ENCODE results near the gene DDX47. TPM values are rescaled to one million over a fixed set of nuclear protein-coding genes. Genes with fewer than 3 reads are reported as not detected.

The DDX47 gene
- total RNA-seq, 1 experiment from 2014 or later, result 192 TPM

GRCh38 chr12:12779007-12779406 is 34.1 kb upstream of the DDX47 start:
- TF ChIP-seq CTCF (conservative IDR thresholded peaks at IDR 0.05), result no peak
- no peak for TF ChIP-seq EZH2 (IDR thresholded peaks at IDR 0.05; ENCODE audit: low read depth)
- Histone ChIP-seq H4K20me1 (ENCODE audit: insufficient read depth) (no peaks in the 10 kb centered on the region), H3K9me2 (ENCODE audit: insufficient read depth) (no peaks in the 10 kb centered on the region), H3K27me3 (ENCODE audit: insufficient read depth, low read depth) (no peaks in the 10 kb centered on the region), H3K9me3 (ENCODE audit: insufficient read depth, low read depth) (no peaks in the 10 kb centered on the region), H3K27ac (peak overlapping the region; percentile 3; the same call in 1 of the 2 replicates), H3K4me1 (replicated peaks; ENCODE audit: insufficient read depth) (peaks cover 44% of the 10 kb centered on the region), H3K79me2 (ENCODE audit: low read depth) (no peaks in the 10 kb centered on the region), H3K4me3 (no peak overlapping the region), H3K36me3 (ENCODE audit: low read depth) (no peaks in the 10 kb centered on the region), H3K4me2 (peak overlapping the region; percentile 46), H2AFZ (no peak overlapping the region), H3F3A (ENCODE audit: insufficient read depth, low read depth) (peaks cover 29% of the 10 kb centered on the region)
- CTCF ChIA-PET, result interaction anchor here (1.2 kb wide), 1 partner anchor 33 kb away, joined by 3 read pairs; no protein-coding TSS in a partner anchor
- BruUV-seq (replicated peaks), result no TSS peak
- POLR2A ChIA-PET (ENCODE audit: unreplicated experiment), result interaction anchor here (0.6 to 1.1 kb wide), 10 partner anchors 21 to 1132 kb away, joined by 3 to 24 read pairs (median 6); partner anchors contain the start of gene GPRC5A
- intact Hi-C loops (cut with micrococcal nuclease; ENCODE audit: unreplicated experiment), result loop anchor here (2.0 kb wide), 2 partner anchors 20 to 54 kb away; no protein-coding TSS in a partner anchor
- no peak for DNase-seq

- H3K4me3 ChIP-seq, result no peak overlapping the region
Measured at GRCh38 chr12:12779529-12779928, 33.6 kb upstream of the DDX47 start.

GRCh38 chr12:12784116-12784515 is 29.0 kb upstream of the DDX47 start:
- POLR2A ChIA-PET (ENCODE audit: unreplicated experiment), result interaction anchor here (0.6 kb wide), 1 partner anchor 54 kb away, joined by 4 read pairs; no protein-coding TSS in a partner anchor
- CTCF ChIA-PET, result no interaction called here
- Histone ChIP-seq H2AFZ (no peak overlapping the region), H3K4me2 (no peak overlapping the region), H3K27me3 (ENCODE audit: insufficient read depth, low read depth) (no peaks in the 10 kb centered on the region), H3K4me3 (no peak overlapping the region), H3K36me3 (ENCODE audit: low read depth) (no peaks in the 10 kb centered on the region), H4K20me1 (ENCODE audit: insufficient read depth) (no peaks in the 10 kb centered on the region), H3K9me2 (ENCODE audit: insufficient read depth) (no peaks in the 10 kb centered on the region), H3K27ac (no peak overlapping the region), H3K4me1 (replicated peaks; ENCODE audit: insufficient read depth) (peaks cover 44% of the 10 kb centered on the region), H3F3A (ENCODE audit: insufficient read depth, low read depth) (peaks cover 27% of the 10 kb centered on the region), H3K79me2 (ENCODE audit: low read depth) (0 out of 2 replicates have a peak, but pooled peaks cover 12% of the 10 kb centered on the region), H3K9me3 (ENCODE audit: insufficient read depth, low read depth) (no peaks in the 10 kb centered on the region)
- DNase-seq, result no peak
- no peak for TF ChIP-seq EZH2 (IDR thresholded peaks at IDR 0.05; ENCODE audit: low read depth)
- TF ChIP-seq CTCF (conservative IDR thresholded peaks at IDR 0.05), result no peak
- intact Hi-C loops (cut with micrococcal nuclease; ENCODE audit: unreplicated experiment), result no loop called here
- BruUV-seq (replicated peaks), result no TSS peak

More at GRCh38 chr12:12779529-12779928, 33.6 kb upstream of the DDX47 start:
- H3K27ac ChIP-seq, result peak overlapping the region; percentile 37
- DNase-seq, result peak in 1 of 2 experiments; percentile 92
- POLR2A ChIA-PET (ENCODE audit: unreplicated experiment), result interaction anchor here (0.5 to 1.1 kb wide), 11 partner anchors 24 to 1132 kb away, joined by 3 to 24 read pairs (median 7); partner anchors contain the start of gene GPRC5A
- H3K4me2 ChIP-seq, result peak overlapping the region; percentile 46
- H2AFZ ChIP-seq, result no peak overlapping the region
- H3F3A ChIP-seq (ENCODE audit: insufficient read depth, low read depth), result peaks cover 29% of the 10 kb centered on the region
- H4K20me1 ChIP-seq (ENCODE audit: insufficient read depth), result no peaks in the 10 kb centered on the region
- TF ChIP-seq CTCF (conservative IDR thresholded peaks at IDR 0.05) (no peak), EZH2 (IDR thresholded peaks at IDR 0.05; ENCODE audit: low read depth) (no peak)
- H3K36me3 ChIP-seq (ENCODE audit: low read depth), result no peaks in the 10 kb centered on the region
- H3K9me3 ChIP-seq (ENCODE audit: insufficient read depth, low read depth), result no peaks in the 10 kb centered on the region
- peaks cover 44% of the 10 kb centered on the region for H3K4me1 ChIP-seq (replicated peaks; ENCODE audit: insufficient read depth)
- CTCF ChIA-PET, result interaction anchor here (0.9 to 1.2 kb wide), 2 partner anchors 33 to 42 kb away, joined by 3 to 8 read pairs; no protein-coding TSS in a partner anchor
- no peaks in the 10 kb centered on the region for H3K9me2 ChIP-seq (ENCODE audit: insufficient read depth)
- H3K27me3 ChIP-seq (ENCODE audit: insufficient read depth, low read depth), result no peaks in the 10 kb centered on the region
- no TSS peak for BruUV-seq (replicated peaks)
- no peaks in the 10 kb centered on the region for H3K79me2 ChIP-seq (ENCODE audit: low read depth)
- intact Hi-C loops (cut with micrococcal nuclease; ENCODE audit: unreplicated experiment), result loop anchor here (2.0 kb wide), 2 partner anchors 21 to 55 kb away; no protein-coding TSS in a partner anchor
